Adrenal gland (tissue), 19 donors: ENCODE data around the gene TMEM39B. TPM values are rescaled to one million over a fixed set of nuclear protein-coding genes. Genes with fewer than 3 reads are reported as not detected.
A peak's percentile ranks its signal among the peaks of the same experiment; 100 is the strongest.

Source experiments
- DNase-seq, 7 donors: peaks; one replicate each; pipeline ENCODE4 v3.0.0-alpha.2; 2019 to 2020
- H3K27ac ChIP-seq, 5 donors: fragments of 200-600 bp; sonication (generic) in 4 of 5; 1 replicate in 3 of 5; 2 replicates in 2 of 5; pipeline versions ENCODE4 v1.5.1 to v1.8.0; 2016 to 2020; ENCODE audit warnings: mild to moderate bottlenecking in 1 of 5
- H3K27me3 ChIP-seq: fragments of 200-600 bp; 2 replicates; pipeline ENCODE4 v1.8.0; 2021
- H3K36me3 ChIP-seq, 2 donors: fragments of 200-600 bp; replicated peaks in 1 of 2; 1 replicate in 1 of 2; 2 replicates in 1 of 2; pipeline versions ENCODE4 v1.5.1 to v1.8.0; 2018 to 2022
- H3K4me1 ChIP-seq, 2 donors: fragments of 200-600 bp; replicated peaks in 1 of 2; 1 replicate in 1 of 2; 2 replicates in 1 of 2; pipeline versions ENCODE4 v1.5.1 to v1.8.0; 2018 to 2021
- H3K4me3 ChIP-seq, 4 donors: fragments of 200-600 bp; sonication (generic) in 3 of 4; one replicate each; pipeline ENCODE4 v1.5.1; 2016 to 2018
- H3K9me3 ChIP-seq, 3 donors: fragments of 200-600 bp; sonication (generic) in 1 of 3; replicated peaks in 1 of 3; 1 replicate in 2 of 3; 2 replicates in 1 of 3; pipeline versions ENCODE4 v1.5.1 to v1.8.0; 2016 to 2021
- POLR2A ChIP-seq, 2 donors: fragments of 450-650 bp; IDR thresholded peaks; one replicate each; pipeline ENCODE4 v1.6.1; 2017; ENCODE audit warnings: antibody characterized with exemption in 2 of 2, mild to moderate bottlenecking in 2 of 2, moderate library complexity in 1 of 2
- WGBS, 4 donors: extraction: QIAGEN DNeasy Blood & Tissue Kit in 2 of 4; methylation state at CpG; one replicate each; pipeline versions ENCODE4 v1.1.5 to v1.1.7; 2013 to 2017; 5-methylcytosine and 5-hydroxymethylcytosine counted together
- intact Hi-C, 2 donors: fragments of 100-400 bp; cut with DNase I; formaldehyde crosslinking; loops; one replicate each; pipeline versions ENCODE4 v1.14.1 to v1.15.0; 2022 to 2023
- long read RNA-seq, 10 donors: library from polyadenylated mRNA in 3 of 10; unstranded in 2 of 10; stranded (forward) in 1 of 10; transcript quantifications; one replicate each; pipeline ENCODE4 v2.0.0 and lab custom pipeline, GENCODE V29; 2021 to 2026
- polyA plus RNA-seq, 3 donors: library from polyadenylated mRNA; stranded (reverse); fragments of 200-250 nt in 2 of 3; fragments of 350-450 nt in 1 of 3; fragmentation: Illumina TruSeq in 1 of 3; extraction: RNeasy Lipid Tissue Mini Kit (QIAGEN cat#74804) in 1 of 3; gene quantifications; one replicate each; pipeline ENCODE4 v1.2.3, GENCODE V29; 2013 to 2014
- total RNA-seq, 9 donors: library from RNA; depleted of rRNA in 4 of 9; stranded (reverse); fragments of >200 nt in 4 of 9; fragments of 120-200 nt in 1 of 9; fragmentation: NEBNext Ultra II Directional in 1 of 9; extraction: Animal tissue kit (Norgen Biotek cat#: 25700) in 1 of 9; gene quantifications; one replicate each; pipeline versions ENCODE4 v1.1.0 to v1.2.4, GENCODE V29; 2013 to 2023
- TF ChIP-seq, protein P1 (sequence below), 6 experiments: fragments of 450-650 bp in 4 of 6; fragments of 200-600 bp in 2 of 6; sonication (generic) in 1 of 6; IDR thresholded peaks; 1 replicate in 5 of 6; 2 replicates in 1 of 6; pipeline versions ENCODE4 v1.5.1 to v1.8.0; 2016 to 2021; ENCODE audit warnings: antibody characterized with exemption in 6 of 6, mild to moderate bottlenecking in 2 of 6, moderate library complexity in 1 of 6
- donor health status: healthy with polysubstance abuse.
- donor health status: Bipolar disorder and iron deficiency.
- donor health status: DM: yes; HTN: yes; CAD: no.
- donor health status: DM: no; HTN: no; CAD: no.
- donor health status: DM: no; HTN: no; CAD: no.
- donor health status: DM: yes; HTN: yes; CAD: no.

Gene TMEM39B
- total RNA-seq: 10 to 100 TPM in 4 of 9 donors, 1 to 10 TPM in 5; 4.4 to 17.4 (median 8.9) TPM
- polyA plus RNA-seq: 10 to 100 TPM in 2 of 3 donors, 1 to 10 TPM in 1; 9.2 to 15.1 (median 14.2) TPM
- long read RNA-seq, donor 1, partial matches to known transcripts: 0 of 6 reads
- long read RNA-seq, donor 1, other reads (novel, unspliced or antisense): 0 of 6 reads
- long read RNA-seq, donor 2, transcript TMEM39B-201 (9 exons, 1,813 nt): major isoform, 6 of 10 reads
- long read RNA-seq, donor 2, partial matches to known transcripts: 0 of 10 reads
- long read RNA-seq, donor 2, other reads (novel, unspliced or antisense): 0 of 10 reads
- long read RNA-seq, donor 3, partial matches to known transcripts: 0 of 3 reads
- long read RNA-seq, donor 3, other reads (novel, unspliced or antisense): 0 of 3 reads
- long read RNA-seq, donor 4, partial matches to known transcripts: 4 of 13 reads
- long read RNA-seq, donor 4, other reads (novel, unspliced or antisense): 4 of 13 reads
- long read RNA-seq, donor 5, partial matches to known transcripts: 1 of 10 reads
- long read RNA-seq, donor 5, other reads (novel, unspliced or antisense): 3 of 10 reads
- long read RNA-seq, donor 6, partial matches to known transcripts: 0 of 5 reads
- long read RNA-seq, donor 6, other reads (novel, unspliced or antisense): 1 of 5 reads
- long read RNA-seq, donor 7, partial matches to known transcripts: 0 of 2 reads
- long read RNA-seq, donor 7, other reads (novel, unspliced or antisense): 0 of 2 reads
- long read RNA-seq, donor 8, transcript TMEM39B-203 (7 exons, 1,538 nt): major isoform, 8 of 15 reads
- long read RNA-seq, donor 8, transcript TMEM39B-201 (9 exons, 1,813 nt): minor isoform, 6 of 15 reads
- long read RNA-seq, donor 8, partial matches to known transcripts: 0 of 15 reads
- long read RNA-seq, donor 8, other reads (novel, unspliced or antisense): 0 of 15 reads
- long read RNA-seq, donor 9, partial matches to known transcripts: 0 of 7 reads
- long read RNA-seq, donor 9, other reads (novel, unspliced or antisense): 0 of 7 reads
- long read RNA-seq, donor 10, partial matches to known transcripts: 0 of 2 reads
- long read RNA-seq, donor 10, other reads (novel, unspliced or antisense): 0 of 2 reads

DNA sequence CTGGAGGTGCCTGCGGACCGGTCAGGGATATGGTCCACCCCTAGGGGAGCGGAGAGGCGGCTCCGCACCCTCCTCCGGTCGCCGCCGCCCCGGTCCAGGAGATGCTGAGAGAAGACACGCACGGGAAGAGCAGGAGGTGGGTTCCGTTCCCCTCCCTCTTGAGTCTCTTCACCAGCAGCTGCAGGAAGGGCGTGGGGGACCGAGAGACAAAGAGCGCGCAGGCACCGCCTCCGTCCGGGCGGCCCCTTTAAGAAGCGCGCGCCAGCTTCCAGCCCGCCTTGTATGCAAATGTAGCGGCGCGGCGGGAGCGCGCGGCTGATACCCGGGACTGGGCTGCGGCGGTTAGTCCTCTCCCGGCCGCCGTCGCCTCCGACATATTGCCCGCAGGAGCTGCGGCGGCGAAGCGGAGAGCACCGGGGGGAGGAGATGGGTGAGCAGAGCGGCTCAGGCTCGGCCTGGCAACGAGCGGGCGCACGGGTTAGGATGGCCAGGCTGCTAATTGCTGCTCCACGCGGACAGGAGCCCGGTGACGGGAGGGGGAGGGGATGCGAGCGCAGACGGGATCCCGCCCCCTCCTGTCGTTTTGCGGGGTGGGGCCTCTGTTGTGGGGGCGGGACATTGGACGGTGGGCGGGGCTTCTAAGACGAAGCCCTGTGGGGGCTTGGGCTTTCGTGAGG, at the start of gene TMEM39B:
TSS of gene TMEM39B (plus strand) at position 318 of the 677 bp plus-strand sequence. CDS start at position 427, 109 bp downstream.
- TF ChIP-seq POLR2A (IDR thresholded peaks at IDR 0.05): peak in 1 of 2 donors; percentile 53
- TF ChIP-seq, protein P1, sequence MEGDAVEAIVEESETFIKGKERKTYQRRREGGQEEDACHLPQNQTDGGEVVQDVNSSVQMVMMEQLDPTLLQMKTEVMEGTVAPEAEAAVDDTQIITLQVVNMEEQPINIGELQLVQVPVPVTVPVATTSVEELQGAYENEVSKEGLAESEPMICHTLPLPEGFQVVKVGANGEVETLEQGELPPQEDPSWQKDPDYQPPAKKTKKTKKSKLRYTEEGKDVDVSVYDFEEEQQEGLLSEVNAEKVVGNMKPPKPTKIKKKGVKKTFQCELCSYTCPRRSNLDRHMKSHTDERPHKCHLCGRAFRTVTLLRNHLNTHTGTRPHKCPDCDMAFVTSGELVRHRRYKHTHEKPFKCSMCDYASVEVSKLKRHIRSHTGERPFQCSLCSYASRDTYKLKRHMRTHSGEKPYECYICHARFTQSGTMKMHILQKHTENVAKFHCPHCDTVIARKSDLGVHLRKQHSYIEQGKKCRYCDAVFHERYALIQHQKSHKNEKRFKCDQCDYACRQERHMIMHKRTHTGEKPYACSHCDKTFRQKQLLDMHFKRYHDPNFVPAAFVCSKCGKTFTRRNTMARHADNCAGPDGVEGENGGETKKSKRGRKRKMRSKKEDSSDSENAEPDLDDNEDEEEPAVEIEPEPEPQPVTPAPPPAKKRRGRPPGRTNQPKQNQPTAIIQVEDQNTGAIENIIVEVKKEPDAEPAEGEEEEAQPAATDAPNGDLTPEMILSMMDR (IDR thresholded peaks at IDR 0.05): peak in 4 of 6 experiments; percentile 15 to 46 (median 34)
- no peaks in the 10 kb centered on the region for H3K9me3 ChIP-seq
- WGBS, 4 donors: 0 to 1% (median 0%) methylated on average over 12 to 67 of the region's 67 CpGs
- H3K4me3 ChIP-seq: peak within 1 kb of the TSS in 3 of 4 donors; percentile 65 to 96 (median 96)
- H3K27ac ChIP-seq: peak within 1 kb of the TSS; percentile 76 to 90 (median 84)
- H3K27me3 ChIP-seq: no peaks in the 10 kb centered on the region
- intact Hi-C loops: no loop called here
- DNase-seq: peak; percentile 93 to 97 (median 95)
- peaks cover 0 to 25% of the 10 kb centered on the region in 2 donors for H3K36me3 ChIP-seq
- peaks cover 8 to 23% of the 10 kb centered on the region in 2 donors for H3K4me1 ChIP-seq

DNA sequence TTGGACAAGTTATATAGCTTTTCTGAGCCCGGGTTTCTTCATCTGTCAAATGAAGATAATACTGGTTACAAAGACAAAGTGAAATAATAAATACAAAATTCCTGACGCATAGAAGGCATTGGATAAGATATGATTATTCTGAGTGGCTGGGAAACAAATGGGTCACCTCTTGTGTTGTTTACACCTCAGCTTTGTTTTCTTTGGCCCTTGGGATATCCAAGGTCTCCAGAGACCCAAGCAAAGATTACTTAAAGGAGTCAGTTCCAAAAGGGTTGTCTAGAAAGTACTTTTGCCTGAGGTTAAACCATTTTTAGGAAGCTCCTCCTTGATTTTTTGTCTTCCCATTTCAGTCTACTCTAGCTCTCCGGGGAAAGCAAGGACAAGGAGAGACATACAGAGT, 49.4 kb upstream of the TMEM39B start:
- DNase-seq: no peak
- Histone ChIP-seq H3K27me3 (no peaks in the 10 kb centered on the region), H3K4me3 (no peak overlapping the region), H3K36me3 (no peaks in the 10 kb centered on the region), H3K4me1 (peaks cover 23 to 55% of the 10 kb centered on the region in 2 donors), H3K9me3 (no peaks in the 10 kb centered on the region), H3K27ac (no peak overlapping the region)
- WGBS, 4 donors: 29 to 41% (median 36%) methylated on average over 3 of the region's 3 CpGs
- intact Hi-C loops: no loop called here
- TF ChIP-seq POLR2A (IDR thresholded peaks at IDR 0.05): no peak
- TF ChIP-seq, protein P1 (IDR thresholded peaks at IDR 0.05): no peak

DNA sequence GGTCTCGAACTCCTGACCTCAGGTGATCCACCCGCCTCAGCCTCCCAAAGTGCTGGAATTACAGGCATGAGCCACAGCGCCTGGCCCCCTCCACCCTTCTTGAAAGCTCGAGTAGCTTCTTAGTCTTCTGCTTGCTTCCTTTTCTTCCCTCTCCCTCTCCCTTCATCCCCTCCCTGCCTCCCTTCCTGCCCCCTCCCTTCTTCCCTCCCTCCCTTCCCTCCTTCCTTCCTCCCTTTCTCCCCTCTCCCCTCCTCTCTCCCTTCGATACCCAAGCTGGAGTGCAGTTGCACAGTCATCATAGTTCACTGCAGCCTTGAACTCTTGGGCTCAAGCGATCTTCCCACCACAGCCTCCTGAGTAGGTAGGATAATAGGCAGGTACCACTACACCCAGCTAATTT, 47.2 kb upstream of the TMEM39B start:
- Histone ChIP-seq H3K36me3 (no peaks in the 10 kb centered on the region), H3K4me3 (no peak overlapping the region), H3K27ac (no peak overlapping the region), H3K9me3 (no peaks in the 10 kb centered on the region), H3K4me1 (peaks cover 8 to 35% of the 10 kb centered on the region in 2 donors), H3K27me3 (no peaks in the 10 kb centered on the region)
- DNase-seq: peak in 2 of 7 donors; percentile 34 to 48
- TF ChIP-seq, protein P1 (IDR thresholded peaks at IDR 0.05): no peak
- TF ChIP-seq POLR2A (IDR thresholded peaks at IDR 0.05): no peak
- WGBS, 4 donors: 54 to 64% (median 63%) methylated on average over 6 of the region's 6 CpGs
- intact Hi-C loops: no loop called here
